Hepatocyte (in vitro differentiated cells): ENCODE measurements around the gene ZNF536. TPM values are rescaled to one million over a fixed set of nuclear protein-coding genes. Genes with fewer than 3 reads are reported as not detected.

ENCODE experiments used
- DNase-seq: peaks from one replicate; pipeline ENCODE4 v3.0.0-alpha.2; 2016; ENCODE audit warnings: low spot score
- H2AFZ ChIP-seq: fragments of 200-600 bp; sonication (generic); 2 replicates; pipeline ENCODE4 v1.6.0; 2016; ENCODE audit warnings: antibody characterized with exemption, mild to moderate bottlenecking
- H3K27ac ChIP-seq: fragments of 200-600 bp; sonication (generic); 2 replicates; pipeline ENCODE4 v1.5.1; 2016; ENCODE audit warnings: mild to moderate bottlenecking
- H3K27me3 ChIP-seq: fragments of 200-600 bp; sonication (generic); 2 replicates; pipeline ENCODE4 v1.6.1; 2016
- H3K36me3 ChIP-seq: fragments of 200-600 bp; sonication (generic); replicated peaks from 2 replicates; pipeline ENCODE4 v1.5.1; 2016; ENCODE audit warnings: low read depth; ENCODE audit not compliant: insufficient read depth
- H3K4me1 ChIP-seq: fragments of 200-600 bp; sonication (generic); 2 replicates; pipeline ENCODE4 v1.5.1; 2016; ENCODE audit warnings: mild to moderate bottlenecking, moderate library complexity; ENCODE audit not compliant: insufficient read depth
- H3K4me2 ChIP-seq: fragments of 200-600 bp; sonication (generic); 2 replicates; pipeline ENCODE4 v1.6.0; 2016
- H3K4me3 ChIP-seq: fragments of 200-600 bp; sonication (generic); 2 replicates; pipeline ENCODE4 v1.5.1; 2016; ENCODE audit warnings: mild to moderate bottlenecking
- H3K79me2 ChIP-seq: fragments of 200-600 bp; sonication (generic); 2 replicates; pipeline ENCODE4 v1.6.0; 2017; ENCODE audit warnings: mild to moderate bottlenecking
- H3K9me2 ChIP-seq: fragments of 200-600 bp; sonication (generic); replicated peaks from 2 replicates; pipeline ENCODE4 v1.6.0; 2017; ENCODE audit warnings: mild to moderate bottlenecking; ENCODE audit not compliant: insufficient read depth
- H3K9me3 ChIP-seq: fragments of 200-600 bp; sonication (generic); 2 replicates; pipeline ENCODE4 v1.5.1; 2016; ENCODE audit warnings: low read depth, mild to moderate bottlenecking
- H4K20me1 ChIP-seq: fragments of 200-600 bp; sonication (generic); 2 replicates; pipeline ENCODE4 v1.6.0; 2016; ENCODE audit warnings: mild to moderate bottlenecking; ENCODE audit not compliant: insufficient read depth, poor library complexity, severe bottlenecking
- CTCF ChIP-seq: fragments of 200-600 bp; sonication (generic); IDR thresholded peaks from 2 replicates; pipeline ENCODE4 v1.5.1; 2016; ENCODE audit warnings: antibody characterized with exemption, mild to moderate bottlenecking; ENCODE audit not compliant: poor library complexity
- EZH2 ChIP-seq: fragments of 200-600 bp; sonication (generic); IDR thresholded peaks from 2 replicates; pipeline ENCODE4 v1.6.1; 2016; ENCODE audit warnings: antibody characterized with exemption, mild to moderate bottlenecking, borderline replicate concordance
- EZH2phosphoT487 ChIP-seq: fragments of 200-600 bp; sonication (generic); IDR thresholded peaks from one replicate; pipeline ENCODE4 v1.6.1; 2018; ENCODE audit warnings: antibody characterized with exemption, mild to moderate bottlenecking, low read depth, moderate library complexity; ENCODE audit not compliant: unreplicated experiment, severe bottlenecking
- WGBS: methylation state at CpG from one replicate; pipeline ENCODE4 v1.1.6; 2016; ENCODE audit warnings: low lambda C conversion rate; ENCODE audit errors: missing lambda C conversion rate; 5-methylcytosine and 5-hydroxymethylcytosine counted together
- polyA plus RNA-seq: library from polyadenylated mRNA; unstranded; fragments of >200 nt; fragmentation: Nextera tagmentation; extraction: Ambion mirVana; gene quantifications from 2 replicates; pipeline ENCODE4 v1.2.1, GENCODE V29; 2016
- total RNA-seq: library from RNA; depleted of rRNA; stranded (reverse); fragments of >200 nt; gene quantifications from 2 replicates; pipeline ENCODE4 v1.2.3, GENCODE V29; 2014

ZNF536 gene
- total and polyA plus RNA-seq, 2 experiments from 2014 or later: 4.1 to 7.5 TPM

- no peaks in the 10 kb centered on the region for H3K27me3 ChIP-seq
- TF ChIP-seq CTCF (no peak), EZH2 (no peak), EZH2phosphoT487 (no peak)
- no peaks in the 10 kb centered on the region for H3K9me2 ChIP-seq
- no peak for DNase-seq
- no peak overlapping the region for H3K4me2 ChIP-seq
- H3K4me3 ChIP-seq: no peak overlapping the region
- WGBS: 95% methylated on average over 4 of the region's 4 CpGs
- no peaks in the 10 kb centered on the region for H3K36me3 ChIP-seq
- H2AFZ ChIP-seq: no peak overlapping the region
- H3K79me2 ChIP-seq: no peaks in the 10 kb centered on the region
- no peaks in the 10 kb centered on the region for H3K4me1 ChIP-seq
- H3K27ac ChIP-seq: no peak overlapping the region
- no peaks in the 10 kb centered on the region for H3K9me3 ChIP-seq
- H4K20me1 ChIP-seq: no peaks in the 10 kb centered on the region
Observed at GRCh38 chr19:30441011-30441410, 68.8 kb downstream of the ZNF536 start.

- Histone ChIP-seq H3K4me2 (no peak overlapping the region), H2AFZ (no peak overlapping the region), H3K9me3 (no peaks in the 10 kb centered on the region), H3K36me3 (no peaks in the 10 kb centered on the region), H3K9me2 (no peaks in the 10 kb centered on the region), H3K79me2 (no peaks in the 10 kb centered on the region), H3K4me1 (peaks cover 4% of the 10 kb centered on the region), H3K4me3 (no peak overlapping the region), H3K27me3 (peaks cover 8% of the 10 kb centered on the region), H3K27ac (no peak overlapping the region), H4K20me1 (no peaks in the 10 kb centered on the region)
- TF ChIP-seq EZH2 (no peak), EZH2phosphoT487 (no peak), CTCF (no peak)
- 66% methylated on average over 4 of the region's 4 CpGs for WGBS
- DNase-seq: no peak
Observed at GRCh38 chr19:30442674-30443073, 70.5 kb downstream of the ZNF536 start.

GRCh38 chr19:30443531-30444252, 71.5 kb downstream of the ZNF536 start:
- Histone ChIP-seq H4K20me1 (no peaks in the 10 kb centered on the region), H3K4me1 (peaks cover 4% of the 10 kb centered on the region), H3K4me2 (no peak overlapping the region), H3K27me3 (peaks cover 17% of the 10 kb centered on the region), H3K4me3 (no peak overlapping the region), H2AFZ (no peak overlapping the region), H3K79me2 (no peaks in the 10 kb centered on the region), H3K36me3 (no peaks in the 10 kb centered on the region), H3K9me3 (no peaks in the 10 kb centered on the region), H3K9me2 (no peaks in the 10 kb centered on the region), H3K27ac (no peak overlapping the region)
- DNase-seq: no peak
- TF ChIP-seq EZH2: no peak
- TF ChIP-seq EZH2phosphoT487: no peak
- TF ChIP-seq CTCF: no peak
- 96% methylated on average over 42 of the region's 50 CpGs for WGBS
